ENCODE data around the gene NKX2-2.

DNA sequence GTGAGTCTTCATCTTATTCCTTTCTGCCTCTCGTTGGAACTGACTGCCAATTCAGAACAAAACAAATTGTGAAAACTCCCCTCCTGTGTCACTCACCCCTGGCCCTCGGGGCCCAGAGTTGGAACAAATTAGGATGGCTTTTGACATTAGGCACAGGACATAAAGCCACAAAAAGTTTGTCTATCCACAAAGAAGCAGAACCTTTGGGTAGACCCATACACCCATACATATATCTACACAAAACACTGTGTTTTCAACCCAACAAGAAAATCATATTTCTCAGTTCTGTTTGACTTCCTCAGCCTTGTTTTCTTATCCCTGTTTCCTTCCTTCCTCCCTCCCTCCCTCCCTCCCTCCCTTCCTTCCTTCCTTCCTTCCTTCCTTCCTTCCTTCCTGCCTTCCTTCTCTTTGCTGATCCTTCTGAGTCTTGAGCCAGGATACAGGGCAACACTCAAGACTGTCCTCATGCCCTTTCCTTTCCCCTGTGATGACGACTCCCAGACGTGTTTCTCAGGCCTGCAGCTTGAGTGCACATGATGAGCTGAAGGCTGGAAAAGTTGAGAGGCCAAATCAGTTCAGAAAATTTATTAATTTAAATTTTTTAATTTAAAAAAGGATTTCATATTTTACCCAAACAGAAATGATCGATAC, 41.7 kb upstream of the NKX2-2 start:
- TF ChIP-seq CTCF (conservative IDR thresholded peaks at IDR 0.05) (no peak), EZH2 (IDR thresholded peaks at IDR 0.05; ENCODE audit: low read depth) (no peak)

All from PC-9 (cell line).